ENCODE results near the gene PLD6.

The PLD6 gene

DNA sequence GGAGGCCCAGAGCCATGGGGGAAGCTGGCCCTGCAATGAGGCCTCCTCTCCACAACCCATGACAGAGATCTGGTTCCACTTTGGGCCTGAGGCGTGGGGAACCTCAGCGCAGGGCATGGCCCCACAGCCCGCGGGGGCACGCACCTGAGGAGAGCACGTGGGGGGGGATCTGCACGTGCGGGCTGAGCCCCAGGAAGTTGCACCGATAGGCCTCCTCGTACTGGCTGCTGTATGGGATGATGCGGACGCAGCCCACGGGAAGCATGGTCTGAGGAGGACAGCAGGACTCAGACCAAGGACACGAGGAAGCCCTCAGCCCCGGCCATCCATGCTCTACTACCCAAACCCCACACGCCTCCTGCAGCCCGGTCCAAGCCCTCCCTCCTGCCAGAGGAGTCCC, 10.1 kb upstream of the PLD6 start:
- TF ChIP-seq POLR2AphosphoS5 (IDR thresholded peaks at IDR 0.05; ENCODE audit: low read depth, low read length), result no peak
- no peak for TF ChIP-seq SPI1 (IDR thresholded peaks at IDR 0.05; ENCODE audit: low read depth, low read length)
- no peak for TF ChIP-seq PAX5 (IDR thresholded peaks at IDR 0.05; ENCODE audit: insufficient read depth, low read length, severe bottlenecking)
- no peak for TF ChIP-seq POLR2A (IDR thresholded peaks at IDR 0.05; ENCODE audit: low read depth, low read length)
- no peak for TF ChIP-seq TAF1 (IDR thresholded peaks at IDR 0.05; ENCODE audit: low read depth, low read length)
- TF ChIP-seq POU2F2 (IDR thresholded peaks at IDR 0.05; ENCODE audit: low read depth, low read length), result no peak
- FAIRE-seq (no peak), DNase-seq (ENCODE audit: insufficient read length, low spot score) (no peak)

GRCh38 chr17:17215575-17215974, 9.4 kb upstream of the PLD6 start:
- TF ChIP-seq POLR2AphosphoS5 (IDR thresholded peaks at IDR 0.05; ENCODE audit: low read depth, low read length), result no peak
- TF ChIP-seq POU2F2 (IDR thresholded peaks at IDR 0.05; ENCODE audit: low read depth, low read length), result no peak
- no peak for TF ChIP-seq TAF1 (IDR thresholded peaks at IDR 0.05; ENCODE audit: low read depth, low read length)
- no peak for TF ChIP-seq PAX5 (IDR thresholded peaks at IDR 0.05; ENCODE audit: insufficient read depth, low read length, severe bottlenecking)
- no peak for TF ChIP-seq POLR2A (IDR thresholded peaks at IDR 0.05; ENCODE audit: low read depth, low read length)
- no peak for TF ChIP-seq SPI1 (IDR thresholded peaks at IDR 0.05; ENCODE audit: low read depth, low read length)
- no peak for FAIRE-seq
- DNase-seq (ENCODE audit: insufficient read length, low spot score), result no peak

DNA sequence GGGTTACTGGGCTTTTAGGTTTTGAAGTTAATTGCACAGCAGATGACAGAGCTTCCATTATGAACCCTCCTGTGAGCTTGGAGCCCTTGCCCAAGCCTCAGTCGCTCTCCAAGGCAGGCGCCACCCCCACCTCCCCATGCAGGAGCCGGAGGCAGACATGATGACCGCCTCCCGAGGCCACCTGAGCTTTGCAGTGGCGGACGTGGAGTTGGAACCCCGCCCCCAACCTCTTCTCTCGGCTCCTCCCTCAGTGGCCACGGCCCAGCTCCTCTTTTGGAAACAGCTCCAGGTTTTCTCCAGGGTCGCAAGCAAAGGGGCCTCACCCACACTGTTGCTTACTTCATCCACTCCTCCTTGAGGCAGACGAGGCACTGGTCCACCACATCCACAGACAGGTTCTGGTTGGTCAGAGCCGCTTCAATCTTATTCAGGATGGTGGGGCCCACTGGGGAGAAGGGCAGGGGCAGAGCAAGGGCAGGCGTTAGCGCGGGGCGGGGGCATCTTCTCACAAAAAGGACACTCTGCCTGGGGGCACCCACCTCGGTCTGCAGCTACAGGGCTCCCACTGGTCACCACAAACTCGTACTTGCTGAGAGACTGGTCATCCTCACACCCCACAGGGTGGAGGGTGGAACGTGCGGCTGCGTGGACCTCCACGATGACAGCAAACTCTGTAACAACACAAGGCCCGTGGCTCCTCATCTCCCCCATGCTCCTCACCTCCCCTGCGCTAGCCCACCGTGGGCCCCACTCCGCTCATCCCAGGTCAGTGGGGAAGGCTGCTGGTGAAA, 8.7 kb upstream of the PLD6 start:
- TF ChIP-seq POLR2AphosphoS5 (IDR thresholded peaks at IDR 0.05; ENCODE audit: low read depth, low read length), result no peak
- TF ChIP-seq POU2F2 (IDR thresholded peaks at IDR 0.05; ENCODE audit: low read depth, low read length), result no peak
- no peak for TF ChIP-seq PAX5 (IDR thresholded peaks at IDR 0.05; ENCODE audit: insufficient read depth, low read length, severe bottlenecking)
- DNase-seq (ENCODE audit: insufficient read length, low spot score), result no peak
- FAIRE-seq, result no peak

GRCh38 chr17:17213775-17214174, 7.6 kb upstream of the PLD6 start:
- DNase-seq (ENCODE audit: insufficient read length, low spot score) (no peak), FAIRE-seq (no peak)
- TF ChIP-seq PAX5 (IDR thresholded peaks at IDR 0.05; ENCODE audit: insufficient read depth, low read length, severe bottlenecking) (no peak), TAF1 (IDR thresholded peaks at IDR 0.05; ENCODE audit: low read depth, low read length) (no peak), POU2F2 (IDR thresholded peaks at IDR 0.05; ENCODE audit: low read depth, low read length) (no peak), POLR2AphosphoS5 (IDR thresholded peaks at IDR 0.05; ENCODE audit: low read depth, low read length) (no peak), POLR2A (IDR thresholded peaks at IDR 0.05; ENCODE audit: low read depth, low read length) (no peak), SPI1 (IDR thresholded peaks at IDR 0.05; ENCODE audit: low read depth, low read length) (no peak)

GRCh38 chr17:17207998-17208397, 1.9 kb upstream of the PLD6 start:
- FAIRE-seq (no peak), DNase-seq (ENCODE audit: insufficient read length, low spot score) (no peak)
- no peak for TF ChIP-seq POLR2AphosphoS5 (IDR thresholded peaks at IDR 0.05; ENCODE audit: low read depth, low read length)
- TF ChIP-seq TAF1 (IDR thresholded peaks at IDR 0.05; ENCODE audit: low read depth, low read length), result no peak
- TF ChIP-seq PAX5 (IDR thresholded peaks at IDR 0.05; ENCODE audit: insufficient read depth, low read length, severe bottlenecking), result no peak
- TF ChIP-seq SPI1 (IDR thresholded peaks at IDR 0.05; ENCODE audit: low read depth, low read length), result no peak
- TF ChIP-seq POU2F2 (IDR thresholded peaks at IDR 0.05; ENCODE audit: low read depth, low read length), result no peak
- no peak for TF ChIP-seq POLR2A (IDR thresholded peaks at IDR 0.05; ENCODE audit: low read depth, low read length)

DNA sequence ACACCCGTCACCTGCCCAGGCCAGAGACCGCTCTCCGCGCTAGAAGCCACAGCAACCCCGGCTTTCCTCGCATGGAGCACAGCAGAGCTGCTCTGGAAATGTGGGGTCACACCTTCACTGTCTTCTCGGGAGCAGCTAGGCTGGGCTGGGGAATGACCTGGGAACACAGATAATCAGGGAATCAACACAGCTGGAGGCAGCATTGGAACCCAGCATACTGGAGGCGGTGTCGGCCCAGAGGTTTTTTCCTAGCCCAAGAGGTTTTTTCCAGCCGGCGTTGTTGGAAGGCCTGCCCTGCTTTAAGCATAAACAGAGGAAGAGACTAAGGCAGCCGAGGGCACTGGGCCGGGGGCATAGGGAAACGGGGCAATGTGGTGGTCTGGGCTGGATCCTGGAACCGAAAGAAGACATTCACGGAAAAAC, 791 bp upstream of the PLD6 start:
- DNase-seq (ENCODE audit: insufficient read length, low spot score) (no peak), FAIRE-seq (no peak)
- no peak for TF ChIP-seq SPI1 (IDR thresholded peaks at IDR 0.05; ENCODE audit: low read depth, low read length)
- TF ChIP-seq POLR2AphosphoS5 (IDR thresholded peaks at IDR 0.05; ENCODE audit: low read depth, low read length), result no peak
- no peak for TF ChIP-seq POLR2A (IDR thresholded peaks at IDR 0.05; ENCODE audit: low read depth, low read length)
- no peak for TF ChIP-seq PAX5 (IDR thresholded peaks at IDR 0.05; ENCODE audit: insufficient read depth, low read length, severe bottlenecking)
- no peak for TF ChIP-seq POU2F2 (IDR thresholded peaks at IDR 0.05; ENCODE audit: low read depth, low read length)
- TF ChIP-seq TAF1 (IDR thresholded peaks at IDR 0.05; ENCODE audit: low read depth, low read length), result no peak

DNA sequence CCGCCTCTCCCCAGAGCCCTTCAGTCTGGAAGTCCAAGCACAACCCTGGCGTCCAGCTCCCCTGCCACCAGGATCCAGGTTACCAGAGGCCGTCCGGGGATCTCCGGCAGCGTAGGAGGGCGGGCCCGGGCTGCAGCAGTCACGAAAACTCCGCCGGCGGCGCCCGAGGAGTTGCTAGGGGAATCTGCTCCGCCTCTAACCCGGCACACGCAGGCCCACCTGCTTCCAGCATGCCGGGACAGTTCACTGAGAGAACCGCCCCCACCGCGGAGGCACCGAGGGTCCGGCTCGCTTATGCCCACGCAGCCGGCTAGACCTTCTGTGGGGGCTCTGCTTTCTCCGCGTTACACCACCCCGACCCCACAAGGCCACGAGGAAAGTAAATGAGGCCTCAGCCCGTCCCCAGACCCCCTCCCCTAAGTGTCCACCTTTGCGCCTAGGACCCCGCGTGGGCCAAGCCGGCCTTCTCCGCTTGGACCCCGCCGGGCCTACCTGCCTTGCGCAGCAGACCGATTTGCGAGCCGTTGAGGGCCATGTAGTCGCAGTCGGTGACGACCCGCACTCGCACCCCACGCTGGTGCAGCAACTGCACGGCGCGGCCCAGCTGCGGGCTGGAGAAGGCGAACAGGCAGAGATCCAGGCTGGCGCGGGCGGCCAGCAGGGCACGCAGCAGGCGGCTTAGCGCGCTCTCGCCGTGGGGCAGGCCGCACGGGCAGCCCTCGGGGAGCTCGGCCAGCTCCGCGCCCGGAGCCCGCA, 587 bp downstream of the PLD6 start:
- TF ChIP-seq POLR2AphosphoS5 (IDR thresholded peaks at IDR 0.05; ENCODE audit: low read depth, low read length), result peak; percentile 39; the same call in 1 of the 2 replicates
- TF ChIP-seq POU2F2 (IDR thresholded peaks at IDR 0.05; ENCODE audit: low read depth, low read length), result no peak
- peak; percentile 42; the same call in 1 of the 2 replicates for TF ChIP-seq TAF1 (IDR thresholded peaks at IDR 0.05; ENCODE audit: low read depth, low read length)
- FAIRE-seq (no peak), DNase-seq (ENCODE audit: insufficient read length, low spot score) (peak; percentile 87)

DNA sequence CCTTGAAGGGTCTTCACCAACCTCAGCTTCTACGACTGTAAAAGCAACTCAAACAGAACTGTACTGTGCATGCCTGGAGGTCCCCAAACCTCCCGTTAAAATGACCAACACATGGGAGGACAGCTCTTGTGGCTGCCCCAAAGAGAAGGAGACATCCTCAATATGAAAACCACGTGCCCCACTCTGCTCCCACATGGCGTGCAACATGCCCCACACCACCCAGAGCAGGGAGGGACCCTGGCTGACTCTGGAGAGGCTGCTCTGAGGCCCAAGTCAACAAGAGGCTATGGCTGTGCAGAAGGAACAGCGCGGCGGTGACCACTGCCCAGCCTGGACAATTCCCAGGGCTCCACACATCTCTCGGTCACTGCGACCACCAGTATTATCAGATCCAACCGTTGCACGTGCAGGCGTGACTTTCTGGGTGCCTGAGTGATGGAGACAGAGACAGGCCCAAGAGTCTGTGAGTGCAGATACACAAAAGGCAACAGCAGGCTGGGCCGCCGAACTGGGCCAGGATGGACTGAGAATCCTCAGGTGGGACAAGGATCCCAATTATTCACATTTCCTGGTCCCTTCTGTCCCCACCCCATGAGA, 1.4 kb downstream of the PLD6 start:
- DNase-seq (ENCODE audit: insufficient read length, low spot score) (no peak), FAIRE-seq (no peak)
- TF ChIP-seq SPI1 (IDR thresholded peaks at IDR 0.05; ENCODE audit: low read depth, low read length), result no peak
- no peak for TF ChIP-seq PAX5 (IDR thresholded peaks at IDR 0.05; ENCODE audit: insufficient read depth, low read length, severe bottlenecking)
- no peak for TF ChIP-seq POLR2AphosphoS5 (IDR thresholded peaks at IDR 0.05; ENCODE audit: low read depth, low read length)
- no peak for TF ChIP-seq POLR2A (IDR thresholded peaks at IDR 0.05; ENCODE audit: low read depth, low read length)
- no peak for TF ChIP-seq POU2F2 (IDR thresholded peaks at IDR 0.05; ENCODE audit: low read depth, low read length)
- no peak for TF ChIP-seq TAF1 (IDR thresholded peaks at IDR 0.05; ENCODE audit: low read depth, low read length)

- no peak for DNase-seq (ENCODE audit: insufficient read length, low spot score)
- TF ChIP-seq PAX5 (IDR thresholded peaks at IDR 0.05; ENCODE audit: insufficient read depth, low read length, severe bottlenecking), result no peak
- no peak for TF ChIP-seq TAF1 (IDR thresholded peaks at IDR 0.05; ENCODE audit: low read depth, low read length)
- TF ChIP-seq POU2F2 (IDR thresholded peaks at IDR 0.05; ENCODE audit: low read depth, low read length), result no peak
- no peak for TF ChIP-seq POLR2AphosphoS5 (IDR thresholded peaks at IDR 0.05; ENCODE audit: low read depth, low read length)
- no peak for TF ChIP-seq POLR2A (IDR thresholded peaks at IDR 0.05; ENCODE audit: low read depth, low read length)
- no peak for TF ChIP-seq SPI1 (IDR thresholded peaks at IDR 0.05; ENCODE audit: low read depth, low read length)
- FAIRE-seq, result peak; percentile 40
Observed at GRCh38 chr17:17204041-17204591, 2.0 kb downstream of the PLD6 start.
